Right lobe of liver (tissue), 6 donors: ENCODE measurements around the gene THUMPD3. TPM values are rescaled to one million over a fixed set of nuclear protein-coding genes. Genes with fewer than 3 reads are reported as not detected.

Experiments used
- ATAC-seq, 4 donors: fragments of 200-7000 bp; cut with Tn5 transposase; one replicate each; pipeline ENCODE4 v1.9.1; 2020; ENCODE audit warnings: mild to moderate bottlenecking in 4 of 4, moderate library complexity in 4 of 4
- DNase-seq, 3 donors: peaks; one replicate each; pipeline ENCODE4 v3.0.0-alpha.2; 2020
- H3K27ac ChIP-seq, 3 donors: fragments of 200-600 bp; one replicate each; pipeline ENCODE4 v1.8.0; 2022
- H3K27me3 ChIP-seq, 2 donors: fragments of 200-600 bp; one replicate each; pipeline ENCODE4 v1.8.0; 2022
- H3K36me3 ChIP-seq, 4 donors: fragments of 200-600 bp; sonication (generic) in 1 of 4; one replicate each; pipeline versions ENCODE4 v1.5.1 to v1.8.0; 2017 to 2022; ENCODE audit warnings: control low read depth in 1 of 4
- H3K4me1 ChIP-seq, 4 donors: fragments of 200-600 bp; sonication (generic) in 1 of 4; one replicate each; pipeline versions ENCODE4 v1.5.1 to v1.8.0; 2017 to 2022; ENCODE audit warnings: control low read depth in 1 of 4
- H3K4me3 ChIP-seq, 3 donors: fragments of 200-600 bp; one replicate each; pipeline ENCODE4 v1.8.0; 2022
- H3K9me3 ChIP-seq, 4 donors: fragments of 200-600 bp; sonication (generic) in 1 of 4; one replicate each; pipeline versions ENCODE4 v1.5.1 to v1.8.0; 2017 to 2022; ENCODE audit warnings: control low read depth in 1 of 4
- CTCF ChIP-seq, 4 donors: fragments of 200-600 bp in 3 of 4; fragments of 450-650 bp in 1 of 4; IDR thresholded peaks; one replicate each; pipeline versions ENCODE4 v1.5.1 to v1.8.0; 2016 to 2022; ENCODE audit warnings: antibody characterized with exemption in 4 of 4, mild to moderate bottlenecking in 2 of 4
- POLR2A ChIP-seq: fragments of 450-650 bp; IDR thresholded peaks from one replicate; pipeline ENCODE4 v1.6.1; 2017; ENCODE audit warnings: antibody characterized with exemption, mild to moderate bottlenecking
- WGBS: methylation state at CpG from one replicate; pipeline ENCODE4 v1.1.6; 2018; ENCODE audit warnings: low coverage, low lambda C conversion rate; ENCODE audit not compliant: insufficient coverage; ENCODE audit errors: missing lambda C conversion rate; 5-methylcytosine and 5-hydroxymethylcytosine counted together
- intact Hi-C, 2 donors: fragments of 100-400 bp; cut with DNase I; formaldehyde crosslinking; loops; one replicate each; pipeline versions ENCODE4 v1.11.2 to v1.14.1; 2022
- total RNA-seq, 6 experiments: library from RNA; depleted of rRNA in 2 of 6; stranded (reverse); fragments of >200 nt in 2 of 6; fragmentation: NEBNext Ultra II Directional in 3 of 6; extraction: Animal tissue kit (Norgen Biotek cat#: 25700) in 3 of 6; gene quantifications; one replicate each; pipeline versions ENCODE4 v1.1.0 to v1.2.4, GENCODE V29; 2016 to 2023
- donor health status: DM: no; HTN: yes; CAD: no.
- donor health status: DM: no; HTN: no; CAD: no.
- donor health status: DM: no; HTN: no; CAD: no.
- donor health status: DM: no; HTN: yes; CAD: no.
- donor health status: DM: no; HTN: yes; CAD: no.

The THUMPD3 gene
- total RNA-seq, 6 experiments from 2014 or later, result 19.0 to 23.4 (median 21.2) TPM

GRCh38 chr3:9369508-9369907, 6.7 kb downstream of the THUMPD3 start:
- TF ChIP-seq CTCF (IDR thresholded peaks at IDR 0.05), result no peak
- DNase-seq (no peak), ATAC-seq (no peak)
- no peak overlapping the region for H3K4me3 ChIP-seq
- no peaks in the 10 kb centered on the region for H3K9me3 ChIP-seq
- intact Hi-C loops, result no loop called here
- H3K4me1 ChIP-seq, result no peaks in the 10 kb centered on the region
- peaks cover 0 to 83% (median 28%) of the 10 kb centered on the region in 4 donors for H3K36me3 ChIP-seq
- no peak overlapping the region for H3K27ac ChIP-seq
- WGBS, result 78% methylated on average over 1 of the region's 1 CpG
- H3K27me3 ChIP-seq, result no peaks in the 10 kb centered on the region

GRCh38 chr3:9373465-9373864, 10.6 kb downstream of the THUMPD3 start:
- TF ChIP-seq CTCF (IDR thresholded peaks at IDR 0.05) (no peak), POLR2A (no peak)
- ATAC-seq, result no peak
- Histone ChIP-seq H3K36me3 (peaks cover 0 to 89% (median 34%) of the 10 kb centered on the region in 4 donors), H3K27ac (no peak overlapping the region), H3K4me3 (no peak overlapping the region), H3K4me1 (no peaks in the 10 kb centered on the region), H3K9me3 (no peaks in the 10 kb centered on the region), H3K27me3 (no peaks in the 10 kb centered on the region)
- intact Hi-C loops, result no loop called here
- 78% methylated on average over 2 of the region's 3 CpGs for WGBS
- no peak for DNase-seq

DNA sequence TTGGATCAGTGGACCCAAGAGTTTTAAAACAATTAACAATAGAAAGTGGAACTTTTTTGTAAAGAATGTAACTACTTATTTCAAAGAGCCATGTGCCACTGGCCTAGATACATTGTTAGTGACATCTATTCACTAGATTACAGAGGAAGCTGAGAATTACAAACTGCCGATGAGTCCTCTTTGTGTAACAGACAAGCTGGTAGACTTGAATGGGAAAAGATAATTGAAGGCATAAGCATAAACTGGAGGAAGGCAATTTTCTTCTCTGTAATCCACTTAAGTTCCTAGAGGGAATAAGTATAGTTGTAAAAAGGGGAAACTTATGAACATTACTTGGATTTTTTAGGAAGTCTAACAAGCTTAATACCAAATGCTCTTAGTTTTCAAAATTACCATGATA, 15.1 kb downstream of the THUMPD3 start:
- WGBS, result 92% methylated on average over 1 of the region's 1 CpG
- ATAC-seq (no peak), DNase-seq (no peak)
- intact Hi-C loops, result no loop called here
- Histone ChIP-seq H3K36me3 (peaks cover 0 to 67% (median 26%) of the 10 kb centered on the region in 4 donors), H3K27ac (no peak overlapping the region), H3K4me3 (no peak overlapping the region), H3K9me3 (no peaks in the 10 kb centered on the region), H3K27me3 (no peaks in the 10 kb centered on the region), H3K4me1 (no peaks in the 10 kb centered on the region)
- TF ChIP-seq CTCF (IDR thresholded peaks at IDR 0.05) (no peak), POLR2A (no peak)

GRCh38 chr3:9379327-9379726, 16.5 kb downstream of the THUMPD3 start:
- 68% methylated on average over 4 of the region's 4 CpGs for WGBS
- H3K4me1 ChIP-seq, result no peaks in the 10 kb centered on the region
- no peak overlapping the region for H3K27ac ChIP-seq
- no peak overlapping the region for H3K4me3 ChIP-seq
- H3K27me3 ChIP-seq, result no peaks in the 10 kb centered on the region
- ATAC-seq (no peak), DNase-seq (no peak)
- H3K36me3 ChIP-seq, result peaks cover 0 to 63% (median 22%) of the 10 kb centered on the region in 4 donors
- no peak for TF ChIP-seq CTCF (IDR thresholded peaks at IDR 0.05)
- no peak for TF ChIP-seq POLR2A
- intact Hi-C loops, result no loop called here
- no peaks in the 10 kb centered on the region for H3K9me3 ChIP-seq

- intact Hi-C loops, result no loop called here
- no peak for ATAC-seq
- DNase-seq, result no peak
- 77% methylated on average over 3 of the region's 3 CpGs for WGBS
- Histone ChIP-seq H3K9me3 (no peaks in the 10 kb centered on the region), H3K27ac (no peak overlapping the region), H3K4me1 (no peaks in the 10 kb centered on the region), H3K4me3 (no peak overlapping the region), H3K36me3 (peaks cover 0 to 63% (median 22%) of the 10 kb centered on the region in 4 donors), H3K27me3 (no peaks in the 10 kb centered on the region)
- TF ChIP-seq CTCF (IDR thresholded peaks at IDR 0.05) (no peak), POLR2A (no peak)
Measured at GRCh38 chr3:9380014-9380413, 17.2 kb downstream of the THUMPD3 start.
